Osteocyte (in vitro differentiated cells): ENCODE results near the gene FAM83B. TPM values are rescaled to one million over a fixed set of nuclear protein-coding genes. Genes with fewer than 3 reads are reported as not detected.

Experiments used
- DNase-seq: peaks from one replicate; pipeline ENCODE4 v3.0.0; 2021; ENCODE audit warnings: mixed read lengths; ENCODE audit not compliant: unreplicated experiment; ENCODE audit errors: extremely low spot score
- H3K27ac Mint-ChIP-seq: one replicate; pipeline ENCODE4 v1.8.0; 2021; ENCODE audit warnings: mild to moderate bottlenecking, mixed read lengths; ENCODE audit not compliant: unreplicated experiment
- H3K27me3 Mint-ChIP-seq: one replicate; pipeline ENCODE4 v1.8.0; 2021; ENCODE audit warnings: mixed read lengths; ENCODE audit not compliant: unreplicated experiment
- H3K36me3 Mint-ChIP-seq: one replicate; pipeline ENCODE4 v1.8.0; 2021; ENCODE audit warnings: mixed read lengths; ENCODE audit not compliant: unreplicated experiment
- H3K4me1 Mint-ChIP-seq: one replicate; pipeline ENCODE4 v1.8.0; 2021; ENCODE audit warnings: mixed read lengths; ENCODE audit not compliant: unreplicated experiment
- H3K4me3 Mint-ChIP-seq: one replicate; pipeline ENCODE4 v1.8.0; 2021; ENCODE audit warnings: mild to moderate bottlenecking, moderate library complexity, mixed read lengths; ENCODE audit not compliant: unreplicated experiment
- H3K9me3 Mint-ChIP-seq: one replicate; pipeline ENCODE4 v1.8.0; 2021; ENCODE audit warnings: mixed read lengths; ENCODE audit not compliant: unreplicated experiment
- total RNA-seq: library from RNA; stranded (reverse); gene quantifications from 2 replicates; pipeline ENCODE4 v1.2.1, GENCODE V29; 2021
- TF ChIP-seq, protein P1 (sequence below): fragments of 200-600 bp; sonication (generic); IDR thresholded peaks from 2 replicates; pipeline ENCODE4 v1.5.0; 2021; ENCODE audit warnings: antibody characterized with exemption, mild to moderate bottlenecking, moderate library complexity

FAM83B gene
- total RNA-seq, 1 donor from 2014 or later = 0.64 TPM

DNA sequence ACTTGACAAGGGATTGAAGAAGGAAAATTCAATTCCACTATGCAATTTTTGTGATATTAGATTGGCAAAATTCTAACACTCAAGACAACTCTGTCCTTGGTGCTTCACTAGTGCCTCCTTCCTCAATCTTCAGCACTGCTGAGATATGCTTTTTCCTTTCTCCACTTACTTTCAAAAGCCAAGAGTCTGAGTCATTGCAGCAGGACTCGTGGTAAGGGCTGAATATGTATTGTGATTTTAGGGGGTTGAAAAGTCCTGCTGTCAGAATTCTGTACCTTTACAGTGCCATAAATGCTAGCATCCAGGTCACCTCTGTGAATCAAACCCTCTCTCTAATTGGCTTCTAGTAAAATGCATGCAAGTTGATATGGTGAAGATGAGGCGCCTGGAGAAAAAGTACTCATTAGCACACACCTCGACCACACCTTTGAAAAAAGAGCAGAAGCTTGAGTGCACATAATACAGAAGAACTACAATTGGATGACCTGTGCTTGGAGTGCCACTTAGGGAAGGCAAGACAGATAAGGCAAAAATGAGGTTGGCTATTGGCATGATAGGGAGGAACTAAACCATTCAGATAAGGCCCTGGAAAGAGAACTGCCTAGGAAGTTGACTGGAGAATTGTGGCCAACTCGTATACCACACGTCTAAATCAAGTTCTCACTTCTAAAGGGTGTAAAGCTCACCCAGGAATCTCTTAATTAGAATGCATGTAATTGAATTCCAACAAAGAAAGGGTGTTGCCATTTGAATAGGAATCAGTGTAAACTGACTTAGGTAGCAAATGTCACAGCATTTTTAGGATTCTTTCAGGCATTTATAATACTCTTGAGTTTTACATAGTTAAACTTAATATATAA, 43.6 kb upstream of the FAM83B start:
- Mint-ChIP-seq H3K27me3 (no peaks in the 10 kb centered on the region), H3K36me3 (no peaks in the 10 kb centered on the region), H3K4me3 (no peak overlapping the region), H3K4me1 (peaks cover 35% of the 10 kb centered on the region), H3K9me3 (no peaks in the 10 kb centered on the region), H3K27ac (no peak overlapping the region)
- TF ChIP-seq, protein P1, sequence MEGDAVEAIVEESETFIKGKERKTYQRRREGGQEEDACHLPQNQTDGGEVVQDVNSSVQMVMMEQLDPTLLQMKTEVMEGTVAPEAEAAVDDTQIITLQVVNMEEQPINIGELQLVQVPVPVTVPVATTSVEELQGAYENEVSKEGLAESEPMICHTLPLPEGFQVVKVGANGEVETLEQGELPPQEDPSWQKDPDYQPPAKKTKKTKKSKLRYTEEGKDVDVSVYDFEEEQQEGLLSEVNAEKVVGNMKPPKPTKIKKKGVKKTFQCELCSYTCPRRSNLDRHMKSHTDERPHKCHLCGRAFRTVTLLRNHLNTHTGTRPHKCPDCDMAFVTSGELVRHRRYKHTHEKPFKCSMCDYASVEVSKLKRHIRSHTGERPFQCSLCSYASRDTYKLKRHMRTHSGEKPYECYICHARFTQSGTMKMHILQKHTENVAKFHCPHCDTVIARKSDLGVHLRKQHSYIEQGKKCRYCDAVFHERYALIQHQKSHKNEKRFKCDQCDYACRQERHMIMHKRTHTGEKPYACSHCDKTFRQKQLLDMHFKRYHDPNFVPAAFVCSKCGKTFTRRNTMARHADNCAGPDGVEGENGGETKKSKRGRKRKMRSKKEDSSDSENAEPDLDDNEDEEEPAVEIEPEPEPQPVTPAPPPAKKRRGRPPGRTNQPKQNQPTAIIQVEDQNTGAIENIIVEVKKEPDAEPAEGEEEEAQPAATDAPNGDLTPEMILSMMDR = no peak
- no peak for DNase-seq

DNA sequence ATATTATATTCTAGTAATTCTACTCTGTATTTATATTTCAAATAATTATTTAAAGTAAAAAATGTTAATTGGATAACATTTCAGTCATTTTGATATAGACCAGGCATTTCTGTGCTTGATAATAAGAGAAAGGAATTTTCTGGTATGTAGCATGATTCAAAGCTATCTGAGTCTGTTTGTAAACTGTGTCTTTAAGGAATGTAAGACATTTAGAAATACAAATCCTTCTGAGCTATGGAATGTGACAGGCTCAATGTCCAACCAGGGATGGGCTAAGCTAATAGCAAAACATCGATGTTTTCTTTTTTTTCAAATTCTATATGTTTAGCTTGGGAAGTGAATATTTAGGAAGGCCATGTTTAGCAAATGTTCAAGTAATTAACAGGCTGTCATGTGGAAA, 41.5 kb upstream of the FAM83B start:
- Mint-ChIP-seq H3K4me1 (peaks cover 35% of the 10 kb centered on the region), H3K9me3 (no peaks in the 10 kb centered on the region), H3K27me3 (no peaks in the 10 kb centered on the region), H3K27ac (peak overlapping the region; percentile 23), H3K36me3 (no peaks in the 10 kb centered on the region), H3K4me3 (no peak overlapping the region)
- TF ChIP-seq, protein P1 = no peak
- no peak for DNase-seq

DNA sequence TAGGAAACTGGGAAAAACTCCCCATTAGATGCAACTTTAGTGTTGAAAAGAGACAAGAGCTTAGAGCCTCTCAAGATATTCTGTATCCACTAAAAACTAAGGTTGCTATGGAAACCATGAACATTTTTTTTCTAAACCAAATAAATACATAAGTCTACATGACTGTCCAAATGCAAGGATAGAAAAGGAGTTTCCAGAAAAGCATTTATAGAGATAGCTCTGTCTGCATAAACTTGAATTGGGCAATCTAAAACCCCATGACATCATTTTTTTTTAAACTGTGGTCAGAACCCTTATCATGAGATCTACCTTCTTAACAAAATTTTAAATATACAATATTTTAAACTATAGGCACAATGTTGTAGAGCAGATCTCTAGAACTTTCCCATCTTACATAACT, 36.4 kb upstream of the FAM83B start:
- peaks cover 11% of the 10 kb centered on the region for H3K9me3 Mint-ChIP-seq
- TF ChIP-seq, protein P1 = no peak
- no peaks in the 10 kb centered on the region for H3K27me3 Mint-ChIP-seq
- H3K4me3 Mint-ChIP-seq = no peak overlapping the region
- peaks cover 12% of the 10 kb centered on the region for H3K4me1 Mint-ChIP-seq
- H3K27ac Mint-ChIP-seq = no peak overlapping the region
- DNase-seq = no peak
- H3K36me3 Mint-ChIP-seq = no peaks in the 10 kb centered on the region

DNA sequence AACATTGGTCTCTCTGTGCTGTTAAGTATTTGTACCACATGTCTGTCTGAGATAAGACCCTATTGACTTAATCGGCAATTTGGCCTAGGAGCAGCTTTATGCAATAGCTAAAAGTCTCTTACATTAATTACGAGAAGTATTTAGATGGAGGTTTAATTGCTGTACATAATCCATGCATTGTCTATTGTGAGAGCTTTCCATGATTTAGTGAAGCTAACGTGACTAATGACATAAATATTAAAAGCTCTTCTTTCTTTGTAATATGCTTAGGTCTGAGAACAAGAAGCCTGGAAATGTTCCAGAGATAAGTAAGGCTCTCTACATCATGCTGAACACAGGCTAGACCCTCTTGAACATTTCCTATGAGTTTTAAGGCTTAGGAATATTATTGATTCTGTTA, 32.7 kb upstream of the FAM83B start:
- Mint-ChIP-seq H3K27ac (no peak overlapping the region), H3K36me3 (no peaks in the 10 kb centered on the region), H3K4me3 (no peak overlapping the region), H3K27me3 (no peaks in the 10 kb centered on the region), H3K4me1 (no peaks in the 10 kb centered on the region), H3K9me3 (peaks cover 11% of the 10 kb centered on the region)
- TF ChIP-seq, protein P1 = no peak
- no peak for DNase-seq

DNA sequence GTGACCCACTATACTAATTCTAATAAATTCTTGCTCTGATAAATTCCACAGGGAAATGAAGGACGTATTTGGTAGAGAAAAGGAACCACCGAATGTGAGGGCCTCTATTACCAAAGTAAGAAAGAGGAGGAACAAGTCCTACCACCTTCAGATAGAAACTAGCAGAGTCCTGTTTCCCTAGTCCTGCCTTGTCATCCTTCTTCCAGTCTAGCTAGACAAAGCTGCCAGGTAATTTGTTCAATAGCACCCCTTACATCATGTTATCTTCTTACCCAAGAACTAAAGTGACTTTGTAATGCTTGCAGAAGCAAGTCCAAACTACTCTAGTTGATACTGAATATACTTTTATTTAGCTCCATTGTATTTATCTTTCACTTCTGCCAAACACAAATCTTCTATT, 29.3 kb upstream of the FAM83B start:
- Mint-ChIP-seq H3K9me3 (peaks cover 11% of the 10 kb centered on the region), H3K4me1 (no peaks in the 10 kb centered on the region), H3K27me3 (peaks cover 15% of the 10 kb centered on the region), H3K27ac (no peak overlapping the region), H3K4me3 (no peak overlapping the region), H3K36me3 (peaks cover 4% of the 10 kb centered on the region)
- no peak for DNase-seq
- TF ChIP-seq, protein P1 = no peak
